IMR-90 (cell line): Measurements from ENCODE around the gene USP35. TPM values are rescaled to one million over a fixed set of nuclear protein-coding genes. Genes with fewer than 3 reads are reported as not detected.

Experiments used
- ATAC-seq: fragments of 200-7000 bp; cut with Tn5 transposase; 2 replicates; pipeline ENCODE4 v1.9.1; 2020; ENCODE audit warnings: low read depth, mild to moderate bottlenecking, moderate library complexity
- BruUV-seq: library from RNA; stranded (reverse); fragments of 400-500 nt; replicated peaks from 2 replicates; lab custom pipeline; 2021; lab: Mats Ljungman, UMichigan
- CTCF ChIA-PET: fragments of 300-600 bp; formaldehyde crosslinking; extraction: SDS; loops from one replicate; lab custom pipeline; 2021; ENCODE audit warnings: antibody characterized with exemption; lab: Yijun Ruan, JAX
- POLR2A ChIA-PET: fragments of 300-600 bp; sonication (Branson Sonifier 250); formaldehyde crosslinking; loops from one replicate; lab custom pipeline; 2022; ENCODE audit warnings: antibody characterized with exemption; ENCODE audit not compliant: unreplicated experiment; lab: Charles Lee
- DNase-seq: peaks from one replicate; pipeline ENCODE4 v3.0.0; 2013
- H2AFZ ChIP-seq: replicated peaks from 2 replicates; pipeline ENCODE3; 2013; ENCODE audit warnings: low read length, mild to moderate bottlenecking; ENCODE audit not compliant: poor library complexity
- H2AK5ac ChIP-seq: 2 replicates; pipeline ENCODE4 v1.6.1; 2013; ENCODE audit warnings: low read depth, low read length, inconsistent platforms
- H2AK9ac ChIP-seq: replicated peaks from 2 replicates; pipeline ENCODE3; 2013; ENCODE audit warnings: mild to moderate bottlenecking, low read depth, low read length, moderate library complexity; ENCODE audit not compliant: poor library complexity
- H2BK120ac ChIP-seq: 2 replicates; pipeline ENCODE4 v1.6.1; 2013; ENCODE audit warnings: low read depth, low read length, inconsistent platforms
- H2BK15ac ChIP-seq: 3 replicates; pipeline ENCODE4 v1.6.1; 2013; ENCODE audit warnings: low read depth, low read length, inconsistent platforms
- H2BK20ac ChIP-seq: 2 replicates; pipeline ENCODE4 v1.6.1; 2013; ENCODE audit warnings: low read depth, mild to moderate bottlenecking, inconsistent platforms, low read length, moderate library complexity
- H2BK5ac ChIP-seq: 2 replicates; pipeline ENCODE4 v1.6.1; 2013; ENCODE audit warnings: mild to moderate bottlenecking, low read depth, low read length, inconsistent platforms; ENCODE audit not compliant: poor library complexity, severe bottlenecking
- H3K14ac ChIP-seq: replicated peaks from 2 replicates; pipeline ENCODE4 v1.6.1; 2013; ENCODE audit warnings: low read depth, low read length, inconsistent platforms
- H3K18ac ChIP-seq: 2 replicates; pipeline ENCODE4 v1.6.1; 2013; ENCODE audit warnings: low read depth, low read length, control low read depth
- H3K23ac ChIP-seq: 2 replicates; pipeline ENCODE4 v1.6.1; 2013; ENCODE audit warnings: low read depth, low read length, inconsistent platforms
- H3K27ac ChIP-seq: 2 replicates; pipeline ENCODE4 v1.5.1; 2013; ENCODE audit warnings: mild to moderate bottlenecking, control low read depth, low read length; ENCODE audit not compliant: insufficient read depth
- H3K27me3 ChIP-seq: 2 replicates; pipeline ENCODE4 v1.6.1; 2013; ENCODE audit warnings: low read length; ENCODE audit not compliant: control insufficient read depth, insufficient read depth
- H3K36me3 ChIP-seq: 2 replicates; pipeline ENCODE4 v1.6.1; 2013; ENCODE audit warnings: low read length, mixed read lengths; ENCODE audit not compliant: control insufficient read depth, insufficient read depth
- H3K4ac ChIP-seq: 2 replicates; pipeline ENCODE4 v1.6.1; 2013; ENCODE audit warnings: low read depth, low read length, inconsistent platforms
- H3K4me1 ChIP-seq: 2 replicates; pipeline ENCODE4 v1.6.1; 2013; ENCODE audit warnings: low read length, mixed read lengths; ENCODE audit not compliant: control insufficient read depth, insufficient read depth
- H3K4me2 ChIP-seq: 2 replicates; pipeline ENCODE4 v1.6.1; 2013; ENCODE audit warnings: low read depth, mild to moderate bottlenecking, control low read depth, low read length, moderate library complexity
- H3K4me3 ChIP-seq: 2 replicates; pipeline ENCODE4 v1.5.1; 2013; ENCODE audit warnings: low read depth, mild to moderate bottlenecking, control low read depth, low read length, moderate library complexity; ENCODE audit not compliant: insufficient read depth
- H3K56ac ChIP-seq: 2 replicates; pipeline ENCODE4 v1.6.1; 2013; ENCODE audit warnings: low read length, inconsistent platforms; ENCODE audit not compliant: insufficient read depth; ENCODE audit errors: extremely low read depth
- H3K79me1 ChIP-seq, 2 experiments: 2 replicates each; pipeline ENCODE4 v1.6.1; 2013; ENCODE audit warnings: low read length in 2 of 2, inconsistent platforms in 1 of 2, low read depth in 1 of 2
- H3K9ac ChIP-seq: 2 replicates; pipeline ENCODE4 v1.6.1; 2013; ENCODE audit warnings: low read depth, low read length, control low read depth
- H3K9me1 ChIP-seq: 2 replicates; pipeline ENCODE4 v1.6.1; 2013; ENCODE audit warnings: low read length, inconsistent platforms; ENCODE audit not compliant: insufficient read depth
- H3K9me3 ChIP-seq: 2 replicates; pipeline ENCODE4 v1.6.1; 2013; ENCODE audit warnings: low read length; ENCODE audit not compliant: control insufficient read depth, insufficient read depth
- H4K20me1 ChIP-seq: 2 replicates; pipeline ENCODE4 v1.6.1; 2013; ENCODE audit warnings: low read length, inconsistent platforms; ENCODE audit not compliant: insufficient read depth
- H4K5ac ChIP-seq: 2 replicates; pipeline ENCODE4 v1.6.1; 2013; ENCODE audit warnings: mild to moderate bottlenecking, low read depth, low read length, control low read depth
- H4K8ac ChIP-seq, 2 experiments: 2 replicates each; pipeline ENCODE4 v1.6.1; 2013; ENCODE audit warnings: low read depth in 2 of 2, low read length in 2 of 2, control low read depth in 1 of 2, inconsistent platforms in 1 of 2
- H4K91ac ChIP-seq: 2 replicates; pipeline ENCODE4 v1.6.1; 2013; ENCODE audit warnings: low read depth, low read length, inconsistent platforms; ENCODE audit not compliant: insufficient read depth
- BHLHE40 ChIP-seq: fragments of 150-350 bp; IDR thresholded peaks from 2 replicates; pipeline ENCODE4 v1.6.1; 2016; ENCODE audit warnings: mild to moderate bottlenecking, low read depth, low read length
- CEBPB ChIP-seq: IDR thresholded peaks from 2 replicates; pipeline ENCODE4 v1.6.1; 2012; ENCODE audit warnings: low read depth, low read length, improper control_type of control experiment
- CHD1 ChIP-seq: IDR thresholded peaks from 2 replicates; pipeline ENCODE4 v1.6.1; 2012; ENCODE audit warnings: low read depth, low read length, improper control_type of control experiment
- FOS ChIP-seq: fragments of 150-350 bp; IDR thresholded peaks from 2 replicates; pipeline ENCODE4 v1.6.1; 2016; ENCODE audit warnings: low read depth, low read length
- MAFK ChIP-seq: IDR thresholded peaks from 2 replicates; pipeline ENCODE4 v1.6.1; 2012; ENCODE audit warnings: low read depth, low read length, improper control_type of control experiment
- MAZ ChIP-seq: IDR thresholded peaks from 2 replicates; pipeline ENCODE4 v1.6.1; 2012; ENCODE audit warnings: low read depth, mild to moderate bottlenecking, low read length, improper control_type of control experiment, moderate library complexity, borderline replicate concordance
- MXI1 ChIP-seq: IDR thresholded peaks from 2 replicates; pipeline ENCODE4 v1.6.1; 2012; ENCODE audit warnings: low read depth, mild to moderate bottlenecking, low read length, moderate library complexity, borderline replicate concordance
- NFE2L2 ChIP-seq: fragments of 150-350 bp; IDR thresholded peaks from 2 replicates; pipeline ENCODE4 v1.6.1; 2016; ENCODE audit warnings: low read depth, mild to moderate bottlenecking, low read length
- RAD21 ChIP-seq: IDR thresholded peaks from 2 replicates; pipeline ENCODE4 v1.6.1; 2012; ENCODE audit warnings: low read length, improper control_type of control experiment
- RCOR1 ChIP-seq: IDR thresholded peaks from 2 replicates; pipeline ENCODE4 v1.6.1; 2012; ENCODE audit warnings: mild to moderate bottlenecking, low read length, improper control_type of control experiment; ENCODE audit not compliant: insufficient replicate concordance
- RFX5 ChIP-seq: IDR thresholded peaks from 2 replicates; pipeline ENCODE4 v1.8.0; 2012; ENCODE audit warnings: low read depth, mild to moderate bottlenecking, low read length, moderate library complexity
- SMC3 ChIP-seq: fragments of 150-350 bp; IDR thresholded peaks from 2 replicates; pipeline ENCODE4 v1.6.1; 2016; ENCODE audit warnings: low read depth, mild to moderate bottlenecking, antibody characterized with exemption, low read length, moderate library complexity
- WGBS, 2 experiments: methylation state at CpG; one replicate each; pipeline versions ENCODE4 v1.1.5 to v1.1.7; 2013; ENCODE audit warnings: missing lambda C conversion rate in 2 of 2; ENCODE audit not compliant: insufficient read length in 1 of 2; ENCODE audit errors: extremely low coverage in 2 of 2; 5-methylcytosine and 5-hydroxymethylcytosine counted together
- dilution Hi-C: fragments of 300-500 bp; cut with HindIII; formaldehyde crosslinking; loops from one replicate; pipeline ENCODE4 v1.14.3; 2018; ENCODE audit warnings: low sequenced_read_pairs; ENCODE audit not compliant: unreplicated experiment
- in situ Hi-C: fragments of 300-500 bp; cut with MboI; formaldehyde crosslinking; loops from 3 replicates; pipeline ENCODE4 v1.14.3; 2019; ENCODE audit warnings: low sequenced_read_pairs, inconsistent platforms, mixed read lengths
- intact Hi-C: fragments of 100-400 bp; cut with micrococcal nuclease; formaldehyde crosslinking; loops from 2 replicates; pipeline ENCODE4 v1.10.0; 2022
- polyA plus RNA-seq, 3 experiments: library from polyadenylated mRNA; depleted of rRNA; stranded (reverse); fragments of >200 nt; gene quantifications; 2 replicates each; pipeline ENCODE4 v1.2.3, GENCODE V29; 2012; ENCODE audit warnings: low replicate concordance in 1 of 3
- total RNA-seq: library from RNA; depleted of rRNA; stranded (reverse); fragments of >200 nt; gene quantifications from 2 replicates; pipeline ENCODE4 v1.2.3, GENCODE V29; 2012
- TF ChIP-seq, protein P1 (sequence below): fragments of 150-350 bp; IDR thresholded peaks from 2 replicates; pipeline ENCODE4 v1.6.1; 2017; ENCODE audit warnings: mild to moderate bottlenecking, antibody characterized with exemption, low read length, low read depth
- TF ChIP-seq, protein P2 (sequence below): conservative IDR thresholded peaks from 2 replicates; pipeline ENCODE4 v1.5.1; 2012; ENCODE audit warnings: mild to moderate bottlenecking, low read depth, low read length, improper control_type of control experiment
- TF ChIP-seq, protein P3 (sequence below): fragments of 150-350 bp; IDR thresholded peaks from 2 replicates; pipeline ENCODE4 v1.6.1; 2016; ENCODE audit warnings: low read depth, mild to moderate bottlenecking, low read length, moderate library complexity, borderline replicate concordance

Gene USP35
- total and polyA plus RNA-seq, 2 of the 4 experiments (the other 2 are of a cell fraction), result 2.7 to 11.3 TPM

DNA sequence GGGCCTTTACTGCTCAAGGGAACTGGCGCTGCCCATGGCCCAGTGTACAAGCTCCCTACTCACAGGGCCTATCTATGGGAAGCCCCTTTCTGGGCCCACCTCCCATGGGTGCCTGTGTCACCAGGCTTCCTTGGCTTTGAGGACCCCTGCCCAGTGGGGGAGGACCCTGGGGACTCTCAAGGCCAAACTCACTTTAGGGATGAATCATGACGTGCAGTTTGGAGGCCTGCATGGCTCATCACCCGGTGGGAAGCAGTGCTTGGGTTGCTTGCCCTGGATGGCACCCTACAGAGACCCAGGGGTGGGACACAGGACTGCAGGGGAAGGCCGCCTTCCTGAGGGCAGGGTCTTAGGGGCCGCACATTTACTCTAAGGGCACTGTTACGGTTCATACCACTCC is 16.8 kb upstream of the USP35 start:
- Histone ChIP-seq H3K14ac (no peak overlapping the region), H3K36me3 (peaks cover 29% of the 10 kb centered on the region), H3K4me2 (no peak overlapping the region), H3K79me1 (peaks cover 5 to 43% of the 10 kb centered on the region in 2 experiments; a peak in 3 of 4 replicates), H2BK15ac (no peak overlapping the region), H2AK5ac (no peak overlapping the region), H3K9me3 (no peaks in the 10 kb centered on the region), H3K4me1 (peaks cover 19% of the 10 kb centered on the region), H4K5ac (no peak overlapping the region), H3K56ac (no peak overlapping the region), H3K23ac (no peak overlapping the region), H4K20me1 (no peaks in the 10 kb centered on the region), H4K91ac (no peak overlapping the region), H2BK20ac (no peak overlapping the region), H2AFZ (no peak overlapping the region), H3K9ac (no peak overlapping the region), H3K18ac (no peak overlapping the region), H3K27me3 (no peaks in the 10 kb centered on the region), H3K27ac (no peak overlapping the region), H2BK120ac (no peak overlapping the region), H2AK9ac (no peak overlapping the region), H3K9me1 (peaks cover 31% of the 10 kb centered on the region), H3K4me3 (no peak overlapping the region), H2BK5ac (no peak overlapping the region), H4K8ac (no peak overlapping the region), H3K4ac (no peak overlapping the region)
- ChIA-PET POLR2A (no interaction called here), CTCF (interaction anchor here (1.2 kb wide), 1 partner anchor 392 kb away, joined by 3 read pairs; no protein-coding TSS in a partner anchor)
- no TSS peak for BruUV-seq
- DNase-seq (no peak), ATAC-seq (no peak)
- dilution Hi-C loops, result no loop called here
- intact Hi-C loops, result no loop called here
- TF ChIP-seq, protein P1, sequence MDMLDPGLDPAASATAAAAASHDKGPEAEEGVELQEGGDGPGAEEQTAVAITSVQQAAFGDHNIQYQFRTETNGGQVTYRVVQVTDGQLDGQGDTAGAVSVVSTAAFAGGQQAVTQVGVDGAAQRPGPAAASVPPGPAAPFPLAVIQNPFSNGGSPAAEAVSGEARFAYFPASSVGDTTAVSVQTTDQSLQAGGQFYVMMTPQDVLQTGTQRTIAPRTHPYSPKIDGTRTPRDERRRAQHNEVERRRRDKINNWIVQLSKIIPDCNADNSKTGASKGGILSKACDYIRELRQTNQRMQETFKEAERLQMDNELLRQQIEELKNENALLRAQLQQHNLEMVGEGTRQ, result no peak
- TF ChIP-seq, protein P2, sequence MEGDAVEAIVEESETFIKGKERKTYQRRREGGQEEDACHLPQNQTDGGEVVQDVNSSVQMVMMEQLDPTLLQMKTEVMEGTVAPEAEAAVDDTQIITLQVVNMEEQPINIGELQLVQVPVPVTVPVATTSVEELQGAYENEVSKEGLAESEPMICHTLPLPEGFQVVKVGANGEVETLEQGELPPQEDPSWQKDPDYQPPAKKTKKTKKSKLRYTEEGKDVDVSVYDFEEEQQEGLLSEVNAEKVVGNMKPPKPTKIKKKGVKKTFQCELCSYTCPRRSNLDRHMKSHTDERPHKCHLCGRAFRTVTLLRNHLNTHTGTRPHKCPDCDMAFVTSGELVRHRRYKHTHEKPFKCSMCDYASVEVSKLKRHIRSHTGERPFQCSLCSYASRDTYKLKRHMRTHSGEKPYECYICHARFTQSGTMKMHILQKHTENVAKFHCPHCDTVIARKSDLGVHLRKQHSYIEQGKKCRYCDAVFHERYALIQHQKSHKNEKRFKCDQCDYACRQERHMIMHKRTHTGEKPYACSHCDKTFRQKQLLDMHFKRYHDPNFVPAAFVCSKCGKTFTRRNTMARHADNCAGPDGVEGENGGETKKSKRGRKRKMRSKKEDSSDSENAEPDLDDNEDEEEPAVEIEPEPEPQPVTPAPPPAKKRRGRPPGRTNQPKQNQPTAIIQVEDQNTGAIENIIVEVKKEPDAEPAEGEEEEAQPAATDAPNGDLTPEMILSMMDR, result no peak
- TF ChIP-seq RAD21, result no peak
- TF ChIP-seq RCOR1, result no peak
- TF ChIP-seq CEBPB, result no peak
- no peak for TF ChIP-seq RFX5
- TF ChIP-seq CHD1, result no peak
- no peak for TF ChIP-seq MXI1
- no peak for TF ChIP-seq SMC3
- TF ChIP-seq MAFK, result no peak
- no peak for TF ChIP-seq NFE2L2
- no peak for TF ChIP-seq BHLHE40
- TF ChIP-seq FOS, result no peak
- TF ChIP-seq, protein P3, sequence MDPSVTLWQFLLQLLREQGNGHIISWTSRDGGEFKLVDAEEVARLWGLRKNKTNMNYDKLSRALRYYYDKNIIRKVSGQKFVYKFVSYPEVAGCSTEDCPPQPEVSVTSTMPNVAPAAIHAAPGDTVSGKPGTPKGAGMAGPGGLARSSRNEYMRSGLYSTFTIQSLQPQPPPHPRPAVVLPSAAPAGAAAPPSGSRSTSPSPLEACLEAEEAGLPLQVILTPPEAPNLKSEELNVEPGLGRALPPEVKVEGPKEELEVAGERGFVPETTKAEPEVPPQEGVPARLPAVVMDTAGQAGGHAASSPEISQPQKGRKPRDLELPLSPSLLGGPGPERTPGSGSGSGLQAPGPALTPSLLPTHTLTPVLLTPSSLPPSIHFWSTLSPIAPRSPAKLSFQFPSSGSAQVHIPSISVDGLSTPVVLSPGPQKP, result no peak
- no peak for TF ChIP-seq MAZ
- in situ Hi-C loops, result no loop called here
- WGBS, 2 experiments, result 89% methylated on average over 3 of the region's 6 CpGs; no CpG with 5 or more reads in 1 of the 2 experiments
